Measurements from ENCODE around the gene STX7.
"Not testable (repeated sequence)": the region's sequence is repeated elsewhere in the genome, so short reads cannot be mapped to it uniquely, and the experiment has no call there.

The STX7 gene

GRCh38 chr6:132512638-132513632 lies at the start of gene STX7:
STX7 (minus strand) TSS chr6:132513116; CDS start chr6:132503530, 9,586 bp downstream.
- peak; percentile 58 to 76 for DNase-seq

- not testable (repeated sequence) for DNase-seq
Measured at GRCh38 chr6:132560087-132560486, 47.2 kb upstream of the STX7 start.

GRCh38 chr6:132552372-132552771 lies 39.5 kb upstream of the STX7 start, which contains the start of gene TAAR8:
TAAR8 (plus strand) TSS chr6:132552672; CDS start chr6:132552693, 21 bp downstream.
- DNase-seq = no peak

- no peak for DNase-seq
Measured at GRCh38 chr6:132551214-132551613, 38.3 kb upstream of the STX7 start.

GRCh38 chr6:132548746-132549463 lies 36.0 kb upstream of the STX7 start:
- DNase-seq = no peak

GRCh38 chr6:132544826-132545225 lies 31.9 kb upstream of the STX7 start:
- no peak for DNase-seq

GRCh38 chr6:132537977-132538376 lies 25.1 kb upstream of the STX7 start, which contains the start of gene TAAR9:
TAAR9 (plus strand) TSS chr6:132538277; CDS start chr6:132538290, 13 bp downstream.
- no peak for DNase-seq

GRCh38 chr6:132537145-132537544 lies 24.2 kb upstream of the STX7 start:
- DNase-seq = no peak

- not testable (repeated sequence) for DNase-seq
Measured at GRCh38 chr6:132534546-132534945, 21.6 kb upstream of the STX7 start.

- DNase-seq = peak in 1 of 2 experiments; percentile 37
Measured at GRCh38 chr6:132530293-132530974, 17.5 kb upstream of the STX7 start.

- no peak for DNase-seq
Measured at GRCh38 chr6:132527791-132528190, 14.9 kb upstream of the STX7 start.

GRCh38 chr6:132526461-132526860 lies 13.5 kb upstream of the STX7 start:
- no peak for DNase-seq

GRCh38 chr6:132525866-132526265 lies 12.9 kb upstream of the STX7 start:
- DNase-seq = no peak

GRCh38 chr6:132524646-132525045 lies 11.7 kb upstream of the STX7 start:
- no peak for DNase-seq

GRCh38 chr6:132520953-132521352 lies 8.0 kb upstream of the STX7 start:
- DNase-seq = no peak

- DNase-seq = no peak
Measured at GRCh38 chr6:132515386-132515785, 2.5 kb upstream of the STX7 start.

- DNase-seq = no peak
Measured at GRCh38 chr6:132513831-132514545, 1.1 kb upstream of the STX7 start.

GRCh38 chr6:132512342-132512637 lies 626 bp downstream of the STX7 start:
- DNase-seq = no peak

GRCh38 chr6:132511831-132512220 lies 1.1 kb downstream of the STX7 start:
- DNase-seq = no peak

- DNase-seq = no peak
Measured at GRCh38 chr6:132511210-132511830, 1.6 kb downstream of the STX7 start.

- DNase-seq = no peak
Measured at GRCh38 chr6:132506869-132507808, 5.8 kb downstream of the STX7 start.

Data from NCI-H187 (cell line).